GM19023 (cell line): ENCODE results near the gene RALB.
A peak's percentile ranks its signal among the peaks of the same experiment; 100 is the strongest.

ENCODE experiments used
- ATAC-seq: cut with Tn5 transposase; IDR thresholded peaks from one replicate; pipeline ENCODE4 v1.9.1; 2021; ENCODE audit warnings: mild to moderate bottlenecking, moderate library complexity; ENCODE audit not compliant: unreplicated experiment

RALB gene

GRCh38 chr2:120252225-120253020 is at the start of gene RALB:
TSS of gene RALB (plus strand) at chr2:120252852. CDS start at chr2:120278665, 25,813 bp downstream.
- peak; percentile 96 for ATAC-seq

DNA sequence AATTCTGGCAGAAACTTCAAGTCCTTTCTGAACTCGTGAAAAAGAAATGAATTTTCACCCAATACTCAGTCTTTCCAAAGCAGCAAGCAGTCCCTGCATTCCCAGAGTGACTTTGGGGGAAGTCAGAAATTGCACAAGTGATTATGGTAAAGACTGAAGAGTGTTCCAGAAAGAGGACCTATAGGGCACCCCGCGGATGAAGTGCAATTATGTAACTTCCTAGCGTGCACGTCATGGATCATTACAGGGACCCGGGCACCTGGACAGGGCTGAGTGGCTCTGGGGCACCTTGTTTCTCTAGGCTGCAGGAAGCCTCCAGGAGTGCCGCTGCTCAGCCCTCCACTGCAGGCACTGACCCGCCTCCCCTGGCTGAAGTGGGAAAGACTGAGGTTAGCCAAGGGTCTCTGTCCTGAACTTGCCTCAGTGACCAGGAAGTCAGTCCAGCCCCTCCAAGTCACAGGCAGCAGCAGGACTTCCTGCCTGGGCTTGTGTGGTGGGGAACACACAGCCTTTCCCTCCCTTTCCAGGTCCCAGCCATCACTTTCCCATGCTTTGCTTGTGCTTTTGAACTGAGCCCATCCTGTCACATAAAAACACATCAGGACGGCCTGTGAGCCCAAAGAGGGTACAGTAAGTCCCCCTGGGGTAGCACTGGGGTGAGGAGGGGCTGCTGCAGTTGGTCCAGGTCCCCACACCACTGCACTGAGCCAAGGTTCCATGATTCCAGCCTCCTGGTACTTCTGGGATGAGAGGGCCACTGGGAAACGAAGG is 49.2 kb upstream of the RALB start:
- ATAC-seq = no peak

- no peak for ATAC-seq
Observed at GRCh38 chr2:120204022-120204405, 48.6 kb upstream of the RALB start.

DNA sequence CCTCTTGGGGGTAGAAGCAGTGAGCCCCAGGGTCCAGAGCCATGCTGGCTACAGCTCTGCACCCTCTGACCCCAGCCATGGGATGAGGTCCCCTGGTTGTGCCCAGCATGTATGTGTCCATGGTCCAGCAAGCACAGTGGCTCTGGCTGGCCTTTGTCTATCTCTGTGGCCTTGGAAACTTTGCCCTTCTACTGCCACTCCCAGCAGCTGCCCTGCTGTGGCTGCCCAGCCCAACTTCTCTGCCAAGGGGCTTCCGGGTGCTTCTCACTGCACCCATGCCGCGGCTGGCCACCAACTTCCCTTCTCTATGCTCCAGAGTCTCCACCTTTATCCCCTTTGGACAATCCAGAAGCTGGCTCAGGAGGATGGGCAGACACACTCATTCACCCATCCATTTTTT is 48.2 kb upstream of the RALB start:
- no peak for ATAC-seq

- no peak for ATAC-seq
Observed at GRCh38 chr2:120204945-120205670, 47.5 kb upstream of the RALB start.

DNA sequence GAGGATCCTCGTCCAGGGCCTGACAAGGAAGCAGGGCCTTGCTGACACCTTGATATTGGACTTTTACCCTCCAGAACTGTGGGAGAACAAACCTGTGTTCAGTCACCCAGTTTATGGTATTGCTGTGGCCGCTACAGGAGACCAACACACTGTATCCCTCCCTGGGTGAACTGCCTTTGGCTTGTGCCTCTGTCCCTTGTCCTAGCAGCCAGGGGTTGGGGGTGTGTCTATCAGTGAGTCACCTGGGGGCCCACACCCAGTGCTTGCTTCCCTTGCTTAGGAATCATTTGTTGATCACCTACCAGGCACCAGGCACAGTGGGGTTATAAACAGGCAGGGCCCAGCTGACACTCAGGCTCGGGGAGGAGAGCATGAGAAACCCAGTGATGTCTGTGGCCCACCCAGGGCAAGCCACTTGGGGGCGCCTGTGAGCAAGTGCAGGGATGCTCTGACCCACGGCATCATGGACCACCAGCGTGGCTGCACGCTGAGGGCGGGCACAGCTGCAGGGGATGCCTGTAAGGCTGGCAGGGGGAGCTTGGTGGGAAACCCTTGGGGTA is 46.5 kb upstream of the RALB start:
- ATAC-seq = no peak

- no peak for ATAC-seq
Observed at GRCh38 chr2:120208381-120209353, 44.0 kb upstream of the RALB start.

DNA sequence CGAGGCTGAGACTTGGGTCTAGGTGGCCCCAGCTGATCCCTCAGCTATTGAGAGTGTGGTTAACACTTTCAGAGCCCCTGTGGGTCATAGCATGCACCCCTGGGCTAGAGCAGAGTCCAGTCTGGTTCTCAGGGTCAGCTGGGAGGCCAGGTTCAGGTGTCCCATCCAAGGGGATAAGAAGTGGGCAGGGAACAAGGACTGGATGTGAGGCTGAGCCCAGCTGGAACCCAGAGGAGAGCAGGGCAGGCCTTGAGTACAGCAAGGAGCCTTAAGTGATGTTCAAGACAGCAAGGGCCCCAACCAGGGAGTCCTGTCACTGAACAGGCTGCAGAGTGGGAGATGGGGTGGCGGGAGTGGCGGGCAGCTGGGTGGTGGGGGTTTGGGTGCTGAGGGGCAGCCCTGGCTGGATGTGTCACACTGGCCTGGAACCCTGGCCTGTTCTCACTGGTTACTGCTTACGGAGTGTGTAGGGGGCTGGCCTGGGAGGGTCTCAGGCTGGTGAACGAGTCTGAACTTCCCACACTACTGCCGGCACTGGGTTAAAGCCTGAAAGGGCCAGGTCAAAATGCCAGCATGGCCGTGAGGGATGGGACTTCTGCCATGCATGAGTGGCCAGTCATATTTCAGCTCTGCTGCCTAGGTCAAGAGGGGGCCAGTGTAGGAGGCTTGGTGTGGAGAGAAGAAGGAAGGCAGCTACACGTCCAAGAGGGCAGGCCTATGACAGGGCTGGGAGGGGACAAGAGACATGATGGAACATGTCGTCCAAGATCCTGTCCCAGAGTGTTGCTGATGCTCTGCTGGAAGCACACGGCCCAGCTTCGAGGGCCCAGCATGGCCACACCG is 43.0 kb upstream of the RALB start:
- no peak for ATAC-seq

DNA sequence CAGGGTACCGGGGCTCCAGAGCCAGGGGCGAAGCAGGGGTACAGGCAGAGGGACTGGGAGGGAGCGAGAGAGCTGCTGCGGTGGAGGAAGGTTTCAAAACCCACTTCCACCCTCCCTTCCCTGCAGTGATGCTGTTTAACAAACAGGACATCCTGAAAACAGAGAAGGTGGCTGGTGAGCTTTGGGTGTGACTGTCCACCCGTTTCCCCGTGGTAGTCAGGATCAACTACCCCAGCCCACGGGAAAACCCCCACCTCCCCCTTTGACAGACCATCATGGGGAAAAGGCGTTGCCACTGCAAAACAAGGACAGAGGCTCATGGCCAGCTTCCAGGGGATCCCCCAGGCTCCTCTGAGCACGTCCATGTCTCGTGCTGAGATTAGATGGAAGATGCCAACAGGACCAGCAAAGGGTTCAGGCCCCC is 42.4 kb upstream of the RALB start:
- ATAC-seq = no peak

- no peak for ATAC-seq
Observed at GRCh38 chr2:120218181-120218580, 34.5 kb upstream of the RALB start.

DNA sequence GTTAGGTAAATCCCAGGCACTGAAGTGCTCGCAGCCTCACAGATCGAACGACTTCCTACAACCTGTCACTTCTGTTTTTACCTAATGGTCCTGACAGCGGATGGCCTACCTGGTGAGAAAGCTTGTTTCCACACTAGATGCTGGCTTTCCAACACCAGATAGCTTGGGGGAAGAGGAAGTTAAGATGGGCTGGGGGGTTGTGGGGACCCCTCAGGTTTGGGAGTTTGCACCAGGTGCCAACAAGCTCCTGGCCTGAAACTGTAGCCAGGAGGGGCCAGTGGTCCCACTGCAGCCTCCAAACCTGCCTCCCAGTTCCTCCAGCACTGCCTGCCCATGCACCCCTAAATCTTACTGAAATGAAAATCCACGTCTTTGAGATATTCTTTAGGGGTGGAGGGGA is 33.4 kb upstream of the RALB start:
- no peak for ATAC-seq

DNA sequence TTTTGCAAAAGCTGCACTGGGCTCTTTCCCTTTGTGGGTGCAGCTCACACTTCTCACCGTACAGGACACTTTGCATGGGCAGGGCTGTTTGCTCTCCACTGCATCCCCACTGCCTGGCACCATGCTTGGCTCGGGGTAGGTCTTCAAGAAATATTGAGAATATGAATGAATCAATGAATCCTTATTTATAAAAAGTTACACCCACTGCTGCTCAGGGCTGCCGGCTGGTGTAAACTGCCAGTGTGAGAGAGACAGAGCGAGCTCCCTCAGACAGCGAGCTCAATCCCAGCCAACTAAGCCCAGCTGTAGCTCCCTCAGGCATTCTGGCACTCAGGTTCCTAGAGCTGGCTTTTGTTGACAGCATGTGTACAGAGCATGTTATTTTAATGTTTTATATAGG is 32.9 kb upstream of the RALB start:
- ATAC-seq = no peak

GRCh38 chr2:120220756-120221155 is 31.9 kb upstream of the RALB start:
- no peak for ATAC-seq

- ATAC-seq = no peak
Observed at GRCh38 chr2:120221616-120222015, 31.0 kb upstream of the RALB start.

- no peak for ATAC-seq
Observed at GRCh38 chr2:120222186-120223033, 30.2 kb upstream of the RALB start.

GRCh38 chr2:120223034-120223912 is 29.4 kb upstream of the RALB start, which contains the start of gene TMEM185B:
TSS of gene TMEM185B (minus strand) at chr2:120223400. CDS start at chr2:120222976, 424 bp downstream.
- peak; percentile 90 for ATAC-seq

DNA sequence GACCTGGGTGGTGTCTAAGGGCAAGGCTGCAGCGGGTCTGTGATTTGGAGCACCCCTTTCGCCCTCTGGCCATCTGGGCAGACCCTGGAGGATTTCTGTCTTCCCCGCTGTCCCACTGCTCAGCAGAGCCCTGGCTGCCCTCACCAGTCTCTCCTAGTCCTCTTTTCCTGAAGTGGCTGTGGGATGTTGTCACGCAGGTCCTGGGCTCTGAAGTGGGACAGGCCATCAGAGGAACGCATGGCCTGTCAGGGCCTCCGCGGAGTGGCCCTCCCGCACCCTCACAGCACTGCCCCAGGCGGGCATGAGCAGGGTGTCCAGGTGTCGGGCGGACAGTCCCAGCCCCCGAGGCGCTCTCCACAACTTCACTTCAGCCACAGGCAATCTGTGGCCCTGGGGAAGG is 28.4 kb upstream of the RALB start:
- no peak for ATAC-seq
